ENCODE measurements around the gene MAN1A2.
A peak's percentile ranks its signal among the peaks of the same experiment; 100 is the strongest.

Gene MAN1A2

DNA sequence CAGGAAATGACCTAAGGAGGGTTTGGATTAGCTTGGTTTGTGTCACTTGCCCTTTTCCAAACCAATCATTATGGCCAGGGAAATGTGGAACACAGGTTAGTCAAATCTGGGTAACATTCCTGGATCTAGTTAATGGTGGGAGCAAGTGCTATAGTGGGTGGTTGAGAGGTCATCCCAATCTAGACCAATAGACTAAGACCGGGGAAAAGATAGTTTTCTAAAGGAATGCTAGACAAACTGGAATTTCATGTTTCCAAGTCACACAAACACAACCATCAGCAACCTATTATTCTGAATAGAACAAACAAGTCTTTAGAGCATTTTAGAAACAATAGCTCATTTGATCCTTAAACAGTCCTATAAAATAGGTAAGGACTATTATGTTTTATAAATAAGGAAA, 4.3 kb upstream of the MAN1A2 start:
- no peak for DNase-seq (ENCODE audit: low read depth)

DNA sequence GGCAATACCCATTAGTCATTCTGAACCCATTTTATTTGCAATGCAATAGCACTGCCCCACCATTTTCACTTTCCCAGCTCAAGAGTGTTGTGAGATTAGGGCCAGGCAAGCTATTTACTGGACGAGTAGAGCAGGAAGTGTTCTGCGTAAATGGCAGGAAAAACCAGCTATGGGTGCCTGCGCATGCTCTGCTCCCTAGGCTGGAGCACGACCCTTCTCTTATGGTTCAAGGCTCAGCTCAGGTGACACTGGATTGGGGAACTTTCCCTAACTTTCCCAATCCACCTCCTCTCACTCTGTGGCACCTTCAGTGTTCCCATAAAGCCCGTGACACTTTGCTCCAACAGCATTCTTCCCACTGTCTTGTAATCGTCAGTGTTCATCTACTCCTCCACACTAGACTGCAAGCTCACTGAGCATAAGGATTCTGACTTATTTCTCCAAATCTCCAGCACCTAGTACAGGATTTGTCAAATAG, 3.6 kb upstream of the MAN1A2 start:
- no peak for DNase-seq (ENCODE audit: low read depth)

DNA sequence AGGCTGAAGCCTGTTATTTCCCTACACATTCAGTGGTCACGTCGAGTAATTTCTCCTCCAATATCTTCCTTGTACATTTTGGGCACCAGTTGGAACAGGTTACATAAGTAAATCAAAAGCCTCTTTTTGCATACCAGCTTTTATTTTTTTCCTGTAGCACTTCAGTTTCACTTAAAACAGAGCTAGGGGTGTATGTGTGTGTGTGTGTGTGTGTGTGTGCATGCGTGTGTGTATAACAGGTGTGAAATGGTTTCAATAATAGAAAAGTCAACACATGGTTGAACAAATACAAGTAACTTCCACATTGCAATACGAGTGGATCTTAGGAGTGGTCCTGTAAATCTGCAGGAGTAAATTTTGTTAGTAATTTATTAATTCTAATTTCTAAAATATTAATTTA, 3.0 kb upstream of the MAN1A2 start:
- no peak for DNase-seq (ENCODE audit: low read depth)

DNA sequence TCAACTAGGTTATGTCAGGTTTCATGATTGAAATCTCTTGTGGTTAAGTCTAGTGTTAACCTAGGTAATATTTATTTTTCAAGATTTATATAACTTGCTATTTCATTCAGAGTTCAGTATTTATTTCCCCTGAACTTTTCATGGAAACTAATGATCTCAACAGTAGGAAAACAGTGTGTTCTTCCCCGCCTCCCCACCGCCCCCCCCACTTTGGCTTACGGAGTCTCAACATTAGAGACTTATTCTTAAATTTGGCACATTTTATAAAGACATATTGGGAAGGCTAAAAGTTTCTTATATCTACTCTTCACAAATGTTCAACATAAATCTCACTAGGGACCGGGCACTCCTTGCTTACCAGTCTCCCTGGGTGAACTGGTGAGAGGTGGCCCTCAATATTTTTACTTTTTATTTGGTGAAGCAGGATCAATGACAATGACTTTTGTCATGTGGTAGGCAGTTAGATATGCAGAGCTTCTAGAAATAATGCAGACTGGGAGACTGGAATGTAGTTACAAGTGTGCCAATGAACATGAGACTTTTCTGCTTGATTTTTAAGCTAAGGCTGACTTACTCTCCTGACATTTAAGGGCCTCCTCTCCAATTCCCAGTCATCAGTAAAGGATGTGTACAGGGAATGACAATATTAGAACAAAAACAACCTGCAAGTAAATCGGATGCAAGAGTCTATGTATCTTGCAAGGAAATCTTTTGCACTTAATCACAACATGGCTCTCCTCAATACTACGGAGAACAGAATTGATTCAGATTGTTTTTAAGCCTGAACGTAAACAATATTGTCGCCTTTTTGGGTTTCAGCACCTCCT, 1.7 kb upstream of the MAN1A2 start:
- no peak for DNase-seq (ENCODE audit: low read depth)

DNA sequence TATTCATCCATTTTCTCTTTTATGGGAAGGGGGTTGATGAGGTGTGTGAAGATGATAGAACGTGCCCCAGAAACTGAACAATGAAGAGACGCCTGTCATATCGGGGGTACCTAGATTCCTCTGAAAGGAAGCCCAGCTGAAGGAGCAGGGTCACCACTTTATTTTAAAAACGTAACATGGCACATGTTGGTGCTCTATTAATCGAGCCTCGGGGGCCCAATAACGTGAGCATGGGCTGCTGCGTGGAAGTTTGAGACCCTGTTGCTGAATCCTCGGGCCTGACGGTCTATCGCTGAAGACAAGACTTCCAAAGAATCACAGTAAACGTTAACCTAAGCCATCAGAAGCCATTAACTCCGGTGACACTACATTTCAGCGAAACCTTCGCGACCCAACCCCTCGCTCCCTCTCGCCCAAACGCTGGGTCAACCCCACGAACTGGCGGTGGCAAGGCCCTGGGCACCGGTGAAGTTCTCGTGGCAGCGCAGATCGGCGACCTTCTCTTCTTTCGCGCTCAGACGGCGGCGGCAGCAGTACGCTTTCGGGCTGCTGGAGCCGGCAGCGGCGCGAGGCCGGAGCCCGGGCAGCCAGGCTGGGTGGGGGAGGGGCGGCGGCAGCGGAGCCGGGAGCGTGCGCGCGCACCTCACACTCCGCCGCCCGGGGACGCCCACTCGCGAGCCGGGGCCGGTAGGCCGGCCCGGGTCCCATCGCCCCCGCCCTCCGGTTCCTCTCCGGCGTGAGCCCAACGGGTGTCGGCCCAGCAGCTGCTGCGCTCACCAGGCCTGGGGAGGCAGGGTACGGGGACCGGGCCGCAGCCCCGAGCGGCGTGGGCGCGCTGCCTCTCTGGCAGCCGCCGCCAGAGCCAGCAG, 838 bp upstream of the MAN1A2 start:
- peak; percentile 69 for DNase-seq (ENCODE audit: low read depth)

DNA sequence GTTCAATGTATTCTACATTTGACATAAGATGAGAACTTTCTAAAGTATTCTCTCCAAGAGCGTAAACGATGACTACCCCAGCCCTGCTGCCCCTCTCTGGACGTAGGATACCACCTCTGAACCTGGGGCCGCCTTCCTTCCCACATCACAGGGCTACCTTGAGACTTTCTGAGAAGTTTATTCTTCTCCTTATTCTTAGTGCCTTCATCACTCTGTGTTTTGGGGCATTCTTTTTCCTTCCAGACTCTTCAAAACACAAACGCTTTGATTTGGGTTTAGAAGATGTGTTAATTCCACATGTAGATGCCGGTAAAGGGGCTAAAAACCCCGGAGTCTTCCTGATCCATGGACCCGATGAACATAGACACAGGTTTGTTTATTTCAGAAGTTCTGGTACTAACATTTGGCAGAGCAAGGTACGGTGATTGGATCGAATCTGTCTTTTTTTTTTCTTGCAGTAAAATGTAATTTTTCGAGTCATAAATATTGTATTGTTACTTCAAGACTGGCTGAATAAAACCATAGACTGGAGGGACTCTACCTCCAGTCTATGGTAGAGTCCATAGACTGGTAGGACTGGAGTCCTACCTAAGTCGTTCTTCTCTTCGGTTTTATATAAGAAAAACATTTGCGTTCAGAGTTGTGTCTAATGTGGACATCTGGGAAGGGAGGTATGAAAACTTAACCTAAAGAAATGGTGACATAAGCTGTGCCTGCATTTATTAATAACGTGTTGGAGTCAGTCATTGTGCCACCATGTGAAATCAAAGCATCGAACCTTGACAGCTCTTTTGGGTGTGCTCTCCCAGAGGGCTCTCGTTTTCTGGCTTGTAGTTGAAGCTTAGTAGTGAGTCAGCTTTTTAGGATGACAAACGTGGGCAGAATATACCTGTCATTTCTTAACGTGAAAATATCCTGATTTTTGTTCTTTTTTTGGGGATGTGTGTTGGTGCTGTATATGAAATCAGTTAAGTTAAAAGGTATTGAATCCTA, 1.2 kb downstream of the MAN1A2 start:
- DNase-seq (ENCODE audit: low read depth), result no peak

DNA sequence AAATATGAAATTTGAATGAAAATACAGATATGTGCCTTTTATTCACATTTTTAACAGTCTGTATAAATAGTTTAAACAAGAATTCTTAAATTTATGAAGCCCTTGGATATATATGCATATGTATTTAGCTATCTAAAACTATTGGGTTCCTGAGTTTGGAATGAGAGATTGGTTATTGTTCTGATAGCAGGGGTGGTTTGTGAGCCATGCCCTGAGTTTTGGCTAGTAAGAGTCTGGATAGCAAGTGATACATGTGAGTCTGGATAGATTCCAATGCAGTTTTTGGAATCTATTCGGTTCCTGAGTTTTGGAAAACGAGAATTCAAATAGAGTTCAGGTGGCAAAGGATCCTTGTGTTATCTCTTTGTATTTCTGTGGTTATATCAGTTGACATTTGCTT, 2.8 kb downstream of the MAN1A2 start:
- no peak for DNase-seq (ENCODE audit: low read depth)

DNA sequence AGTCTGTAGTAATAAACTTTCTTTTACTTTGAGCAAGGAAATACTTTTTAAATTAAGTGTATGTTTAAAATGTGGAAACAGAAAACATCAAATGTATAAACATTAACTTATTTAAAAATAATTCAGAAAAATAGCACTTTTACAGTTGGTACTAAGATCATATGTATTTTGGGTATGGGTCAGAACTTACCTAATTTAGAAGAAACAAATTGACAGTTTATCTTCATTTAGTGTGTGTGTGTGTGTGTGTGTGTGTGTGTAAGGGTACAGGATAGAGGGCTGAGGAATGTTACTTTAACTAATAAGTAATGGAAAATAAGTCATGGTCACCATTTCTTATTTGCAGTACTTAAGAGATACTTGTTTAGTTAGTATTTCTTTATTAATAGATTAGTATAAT, 3.3 kb downstream of the MAN1A2 start:
- no peak for DNase-seq (ENCODE audit: low read depth)

DNA sequence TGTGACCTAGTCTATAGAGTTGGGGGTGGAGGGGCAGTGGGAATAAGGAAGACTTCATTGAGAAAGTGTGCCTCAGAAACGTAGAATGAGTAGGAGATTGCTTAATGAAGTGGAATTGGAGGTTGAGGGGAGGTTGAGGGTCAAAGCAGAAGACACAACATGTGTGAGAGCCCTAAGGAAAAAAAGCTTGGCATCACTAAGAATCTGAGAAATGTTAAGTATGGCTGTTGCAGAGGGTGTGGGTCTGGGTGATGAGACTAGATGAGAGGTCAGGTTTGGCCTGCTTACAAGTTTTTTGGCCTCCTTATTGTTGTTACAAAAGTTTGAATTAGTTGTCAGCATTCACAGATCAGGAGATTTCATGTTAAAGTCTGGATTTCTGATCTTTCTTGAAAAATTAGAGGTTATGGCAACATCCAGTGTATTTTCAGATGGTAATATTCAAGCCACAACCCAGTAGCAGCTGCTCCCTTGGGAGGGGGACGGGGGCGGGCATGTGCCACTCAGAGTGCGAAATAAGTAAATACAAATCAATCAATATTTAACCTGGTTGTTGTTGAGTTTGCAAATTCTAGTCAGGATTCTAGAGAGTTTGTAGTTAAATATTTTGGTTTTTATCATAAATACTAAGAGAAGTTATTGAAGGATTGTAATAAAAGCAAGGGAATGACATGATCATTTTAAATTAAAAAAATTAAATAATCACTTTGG, 4.3 kb downstream of the MAN1A2 start:
- DNase-seq (ENCODE audit: low read depth), result no peak

DNA sequence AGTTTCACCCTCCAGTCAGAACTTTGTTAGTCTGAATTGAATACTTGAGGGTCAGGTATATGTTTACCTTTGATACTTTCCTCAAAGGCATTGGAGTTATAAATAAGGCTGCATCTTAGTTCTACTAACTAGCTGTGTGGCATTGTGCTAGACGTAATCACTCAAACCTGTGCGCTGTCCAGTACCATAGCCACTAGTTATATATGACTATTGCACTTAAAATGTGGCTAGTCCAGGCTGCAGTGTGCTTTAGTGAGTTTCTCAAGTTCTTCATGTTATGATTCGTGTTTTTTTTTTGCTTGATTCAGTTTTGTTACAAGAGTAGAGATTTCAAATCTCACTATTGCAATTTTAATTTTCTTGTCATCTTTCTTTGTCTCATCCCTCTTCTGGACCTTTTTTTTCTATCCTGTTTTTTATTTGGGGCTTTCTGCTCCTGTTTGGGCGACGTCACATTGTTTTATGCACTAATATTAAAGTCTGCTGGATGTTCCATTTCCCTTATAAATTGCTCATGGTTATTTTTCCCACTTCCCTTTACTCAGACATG, 5.7 kb downstream of the MAN1A2 start:
- DNase-seq (ENCODE audit: low read depth), result no peak

DNA sequence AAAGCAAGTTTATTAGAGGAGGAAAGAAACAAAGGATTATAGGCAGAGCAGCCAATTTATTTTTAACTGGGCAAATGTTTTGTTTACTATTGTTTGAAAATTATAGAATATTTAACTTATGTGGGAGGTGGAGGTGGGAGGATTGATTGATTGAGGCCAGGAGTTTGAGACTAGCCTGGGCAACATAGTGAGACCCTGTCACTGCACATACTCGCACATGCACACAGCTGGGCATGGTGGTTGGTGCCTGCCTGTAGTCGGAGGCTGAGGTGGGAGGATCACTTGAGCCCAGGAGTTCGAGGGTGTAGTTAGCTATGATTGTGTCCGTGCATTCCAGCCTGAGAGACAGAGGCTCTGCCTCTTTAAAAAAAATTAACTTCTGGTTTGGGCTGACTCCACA, 6.7 kb downstream of the MAN1A2 start:
- no peak for DNase-seq (ENCODE audit: low read depth)

DNA sequence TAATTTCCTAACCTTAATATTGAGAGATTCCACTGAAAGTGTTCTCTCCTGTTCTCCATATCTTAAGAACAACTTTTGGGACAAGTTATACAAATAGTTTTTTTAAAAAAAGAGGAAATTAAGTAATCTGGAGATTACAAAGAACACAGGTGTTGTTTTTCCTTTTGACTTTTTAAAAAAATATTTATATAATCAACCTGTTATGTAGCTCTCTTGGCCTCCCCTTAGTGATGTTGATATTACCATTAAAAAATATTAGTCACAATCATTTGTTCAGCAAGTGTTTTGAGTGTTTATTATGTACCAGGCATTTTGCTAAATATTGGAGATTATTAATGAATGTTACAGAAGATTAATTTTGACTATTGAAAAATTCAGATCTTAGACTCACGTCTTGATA, 8.1 kb downstream of the MAN1A2 start:
- no peak for DNase-seq (ENCODE audit: low read depth)

DNA sequence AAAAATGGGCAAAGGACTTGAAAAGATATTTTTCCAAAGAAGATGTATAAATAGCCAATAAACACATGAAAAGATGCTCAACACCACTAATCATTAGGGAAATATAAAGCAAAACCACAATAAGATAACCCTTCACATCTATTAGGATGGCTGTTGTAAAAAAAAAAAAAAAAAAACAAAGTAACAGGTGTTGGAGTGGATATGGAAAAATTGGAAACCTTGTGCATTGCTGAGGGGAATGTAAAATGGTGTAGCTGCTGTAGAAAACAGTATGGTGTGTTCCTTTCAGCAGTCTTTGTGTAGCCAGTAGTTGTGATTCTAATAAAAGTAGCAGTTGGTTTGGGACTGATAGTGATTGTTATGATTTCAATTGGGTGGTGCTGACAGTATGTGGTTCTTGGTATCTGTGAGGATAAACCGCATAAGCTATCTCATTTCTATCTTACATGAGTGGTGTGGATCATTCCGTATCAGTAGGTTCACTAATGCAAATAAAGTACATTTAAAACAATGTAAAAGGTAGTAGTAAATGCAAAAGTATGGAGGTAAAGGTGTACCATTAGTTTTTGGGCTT, 19.9 kb downstream of the MAN1A2 start:
- no peak for DNase-seq (ENCODE audit: low read depth)

DNA sequence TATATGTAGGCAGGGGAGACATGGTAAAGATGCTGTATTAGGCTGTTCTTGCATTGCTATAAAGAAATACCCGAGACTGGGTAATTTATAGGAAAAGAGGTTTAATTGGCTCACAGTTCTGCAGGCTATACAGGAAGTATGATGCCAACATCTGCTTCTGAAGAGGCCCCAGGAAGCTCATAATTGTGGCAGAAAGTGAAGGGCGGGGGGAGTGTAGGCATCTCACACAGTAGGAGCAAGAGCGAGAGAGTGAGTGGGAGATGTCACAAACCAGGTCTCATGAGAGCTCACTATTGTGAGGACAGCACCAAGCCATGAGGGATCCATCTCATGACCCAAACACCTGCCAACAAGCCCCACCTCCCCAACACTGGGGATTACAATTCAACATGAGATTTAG, 21.1 kb downstream of the MAN1A2 start:
- no peak for DNase-seq (ENCODE audit: low read depth)

DNA sequence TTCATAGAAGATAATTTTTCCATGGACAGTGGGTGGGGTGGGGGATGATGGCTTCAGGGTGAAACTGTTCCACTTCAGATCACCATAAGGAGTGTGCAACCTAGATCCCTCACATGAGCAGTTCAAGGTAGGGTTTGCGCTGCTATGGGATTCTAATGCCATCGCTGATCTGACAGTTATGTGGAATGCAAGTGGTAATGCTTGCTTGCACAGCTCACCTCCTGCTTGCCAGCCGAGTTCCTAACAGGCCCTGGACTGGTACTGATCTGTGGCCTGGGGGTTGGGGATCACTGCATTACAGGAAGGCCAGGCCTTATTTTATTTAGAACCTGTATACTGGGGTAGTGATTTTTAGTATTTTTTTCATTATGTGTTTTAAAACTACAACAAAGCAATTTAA, 22.0 kb downstream of the MAN1A2 start:
- DNase-seq (ENCODE audit: low read depth), result no peak

DNA sequence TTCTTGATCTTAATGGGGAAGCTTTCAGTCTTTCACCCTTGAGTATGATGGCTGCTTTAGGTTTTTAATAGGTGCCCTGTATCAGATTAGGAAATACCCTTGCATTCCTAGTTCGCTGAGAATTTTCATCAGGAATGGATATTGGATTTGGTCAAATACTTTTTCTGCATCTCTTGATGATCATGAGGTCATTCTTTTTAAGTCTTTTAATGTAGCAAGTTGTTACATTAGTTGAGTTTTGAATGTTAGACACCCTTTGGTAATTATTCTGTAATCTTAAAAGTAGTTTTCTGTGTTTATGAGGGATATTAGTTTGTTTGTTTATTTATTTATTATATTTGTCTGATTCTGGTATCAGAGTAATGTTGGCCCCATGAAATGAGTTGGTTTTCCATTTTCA, 22.5 kb downstream of the MAN1A2 start:
- no peak for DNase-seq (ENCODE audit: low read depth)

DNA sequence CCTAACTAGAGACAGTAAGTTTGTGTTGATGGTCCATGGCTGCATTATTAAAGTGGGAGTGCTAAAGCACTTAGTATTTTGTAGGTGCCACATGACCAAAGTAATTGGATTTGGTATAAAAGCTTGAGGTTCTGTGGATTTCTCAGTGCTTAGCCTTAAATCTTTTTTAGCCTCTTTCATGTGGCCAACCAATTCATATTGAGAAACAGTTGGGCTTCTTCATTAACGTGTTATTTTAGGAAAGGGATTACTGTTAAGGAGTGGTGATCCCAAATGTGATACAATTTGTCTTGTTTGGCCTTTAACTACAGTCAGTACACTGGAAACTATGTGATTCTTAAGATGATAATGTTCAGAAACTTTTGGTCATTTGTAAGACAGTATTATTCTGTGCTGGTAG, 25.5 kb downstream of the MAN1A2 start:
- DNase-seq (ENCODE audit: low read depth), result no peak

DNA sequence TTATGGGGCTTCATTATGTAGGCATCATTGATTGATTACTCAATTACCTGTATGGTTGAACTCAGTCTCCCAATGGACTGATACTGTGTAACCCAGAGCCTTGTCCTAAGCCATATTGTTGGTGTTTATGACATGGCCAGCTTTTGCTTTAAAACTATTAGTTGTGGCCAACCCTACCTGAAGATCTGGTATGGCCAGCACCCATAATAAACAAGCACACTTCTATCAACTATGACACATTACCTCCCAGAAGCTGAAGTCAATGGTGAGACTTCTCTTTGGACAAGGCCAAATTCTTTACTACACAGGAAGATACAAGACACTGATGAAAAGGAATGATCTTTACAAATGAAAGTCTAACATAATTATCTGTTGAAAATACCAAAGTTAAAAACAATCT, 28.8 kb downstream of the MAN1A2 start:
- DNase-seq (ENCODE audit: low read depth), result no peak

DNA sequence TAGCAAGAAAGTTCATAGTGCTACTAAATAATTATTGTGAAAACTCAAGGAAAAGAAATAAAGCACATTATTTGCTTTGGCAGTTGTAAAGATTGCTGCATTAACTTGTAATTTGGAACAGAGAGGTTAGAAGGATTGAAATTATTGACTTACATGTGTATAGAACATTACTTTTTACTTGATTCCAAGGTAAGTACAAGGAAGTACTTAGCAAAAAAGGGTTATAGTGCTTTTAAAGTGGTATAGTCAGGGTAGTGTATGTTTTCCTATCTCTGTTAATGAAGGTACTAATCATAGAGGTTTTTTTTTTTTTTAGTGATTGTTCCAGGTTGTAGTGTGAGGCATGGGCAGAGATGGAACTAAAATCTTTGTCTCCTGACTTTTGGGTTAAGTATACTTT, 29.4 kb downstream of the MAN1A2 start:
- DNase-seq (ENCODE audit: low read depth), result no peak

DNA sequence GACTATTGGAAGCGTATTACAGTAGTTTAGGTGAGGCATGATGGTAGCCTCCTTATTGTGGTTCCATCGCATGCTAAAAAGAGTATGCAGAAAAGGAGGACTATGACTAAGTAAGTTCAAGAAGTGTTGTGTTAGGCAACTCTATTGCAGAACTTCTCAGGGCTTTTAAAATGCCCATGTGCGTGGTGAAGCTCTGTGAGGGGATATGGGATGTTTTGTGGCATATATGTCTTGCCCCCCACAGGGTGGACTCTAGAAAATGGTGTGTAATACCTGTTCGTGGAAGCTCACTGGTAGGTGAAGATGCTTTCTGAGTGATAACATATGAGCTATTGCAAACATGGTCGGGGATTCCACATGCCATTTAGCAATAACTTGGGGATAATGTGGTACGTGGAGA, 31.7 kb downstream of the MAN1A2 start:
- DNase-seq (ENCODE audit: low read depth), result no peak

DNA sequence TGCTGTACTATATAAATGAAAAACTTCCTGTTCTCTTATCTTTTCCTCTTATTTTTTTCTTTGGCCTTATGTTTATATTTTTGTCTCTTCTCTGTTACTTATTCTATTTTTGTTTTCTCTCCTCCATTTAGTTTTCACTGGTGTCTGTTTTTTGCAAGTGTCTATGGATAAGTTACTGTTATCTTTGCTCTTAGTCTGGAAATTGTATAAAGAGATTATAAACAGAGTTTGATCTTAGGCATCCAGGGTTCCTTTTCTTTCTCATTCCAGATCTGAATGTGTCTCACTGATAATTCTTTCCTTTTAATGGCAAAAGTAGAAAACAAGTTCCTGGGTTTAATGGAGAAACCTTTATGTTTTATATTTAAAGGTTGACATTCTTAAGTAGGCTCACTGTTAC, 34.5 kb downstream of the MAN1A2 start:
- no peak for DNase-seq (ENCODE audit: low read depth)

All from stimulated activated CD8-positive, alpha-beta memory T cell treated with anti-CD3 and anti-CD28 coated beads, Interleukin-15, amount 100 ng/mL, for 1 hour (primary cell).